Neural progenitor cell (in vitro differentiated cells): Measurements from ENCODE around the gene JAK3. TPM values are rescaled to one million over a fixed set of nuclear protein-coding genes. Genes with fewer than 3 reads are reported as not detected.

ENCODE experiments used
- DNase-seq: peaks from one replicate; pipeline ENCODE4 v3.0.0-alpha.2; 2016; ENCODE audit warnings: low spot score
- H2AFZ ChIP-seq: fragments of 200-600 bp; sonication (generic); replicated peaks from 2 replicates; pipeline ENCODE4 v1.6.1; 2016; ENCODE audit warnings: antibody characterized with exemption
- H3F3A ChIP-seq: fragments of 200-600 bp; sonication (generic); 2 replicates; pipeline ENCODE4 v1.6.1; 2016; ENCODE audit warnings: antibody characterized with exemption, low read depth
- H3K27ac ChIP-seq: fragments of 200-600 bp; sonication (generic); 2 replicates; pipeline ENCODE4 v1.5.1; 2016; ENCODE audit warnings: mild to moderate bottlenecking
- H3K27me3 ChIP-seq: fragments of 200-600 bp; sonication (generic); 2 replicates; pipeline ENCODE4 v1.6.1; 2016; ENCODE audit warnings: mild to moderate bottlenecking, moderate library complexity
- H3K36me3 ChIP-seq: fragments of 200-600 bp; sonication (generic); 2 replicates; pipeline ENCODE4 v1.5.1; 2016
- H3K4me1 ChIP-seq: fragments of 200-600 bp; sonication (generic); 2 replicates; pipeline ENCODE4 v1.6.1; 2016; ENCODE audit warnings: mixed run types
- H3K4me2 ChIP-seq: fragments of 200-600 bp; sonication (generic); 2 replicates; pipeline ENCODE4 v1.6.1; 2016
- H3K4me3 ChIP-seq: fragments of 200-600 bp; sonication (generic); 2 replicates; pipeline ENCODE4 v1.5.1; 2016
- H3K79me2 ChIP-seq: fragments of 200-600 bp; sonication (generic); 2 replicates; pipeline ENCODE4 v1.6.1; 2016; ENCODE audit warnings: low read depth
- H3K9ac ChIP-seq: fragments of 200-600 bp; sonication (generic); 2 replicates; pipeline ENCODE4 v1.6.1; 2016
- H3K9me3 ChIP-seq: fragments of 200-600 bp; sonication (generic); 2 replicates; pipeline ENCODE4 v1.5.1; 2016; ENCODE audit warnings: low read depth
- H4K20me1 ChIP-seq: fragments of 200-600 bp; sonication (generic); 2 replicates; pipeline ENCODE4 v1.6.1; 2016; ENCODE audit warnings: low read depth
- H3K27ac Mint-ChIP-seq: 3 replicates; pipeline ENCODE4 v1.8.0; 2021; ENCODE audit warnings: mixed read lengths
- H3K27me3 Mint-ChIP-seq: 2 replicates; pipeline ENCODE4 v1.8.0; 2022; ENCODE audit warnings: low read depth, mild to moderate bottlenecking, inconsistent platforms, moderate library complexity, mixed read lengths; ENCODE audit not compliant: insufficient read depth
- H3K36me3 Mint-ChIP-seq: 3 replicates; pipeline ENCODE4 v1.8.0; 2021; ENCODE audit warnings: mixed read lengths
- H3K4me1 Mint-ChIP-seq: 3 replicates; pipeline ENCODE4 v1.8.0; 2021; ENCODE audit warnings: mixed read lengths
- H3K4me3 Mint-ChIP-seq: 3 replicates; pipeline ENCODE4 v1.8.0; 2021; ENCODE audit warnings: mild to moderate bottlenecking, moderate library complexity, mixed read lengths
- H3K9me3 Mint-ChIP-seq: 3 replicates; pipeline ENCODE4 v1.8.0; 2020; ENCODE audit warnings: mixed read lengths
- CTCF ChIP-seq: fragments of 200-600 bp; sonication (generic); IDR thresholded peaks from 2 replicates; pipeline ENCODE4 v1.5.1; 2017; ENCODE audit warnings: antibody characterized with exemption, mild to moderate bottlenecking
- EZH2 ChIP-seq: fragments of 200-600 bp; sonication (generic); IDR thresholded peaks from 2 replicates; pipeline ENCODE4 v1.6.1; 2017; ENCODE audit warnings: antibody characterized with exemption, mild to moderate bottlenecking, moderate library complexity
- EZH2phosphoT487 ChIP-seq: fragments of 200-600 bp; sonication (generic); IDR thresholded peaks from 2 replicates; pipeline ENCODE4 v1.6.1; 2017; ENCODE audit warnings: antibody characterized with exemption
- total RNA-seq: library from RNA; depleted of rRNA; stranded (reverse); fragments of >200 nt; gene quantifications from 2 replicates; pipeline ENCODE4 v1.2.3, GENCODE V29; 2015; ENCODE audit warnings: low replicate concordance

Gene JAK3
- total RNA-seq, 1 donor from 2014 or later: 3.4 TPM

GRCh38 chr19:17863520-17864182, 15.9 kb upstream of the JAK3 start:
- Mint-ChIP-seq H3K36me3 (peaks cover 32% of the 10 kb centered on the region), H3K9me3 (no peaks in the 10 kb centered on the region), H3K27me3 (peaks cover 16% of the 10 kb centered on the region), H3K27ac (no peak overlapping the region), H3K4me1 (peaks cover 25% of the 10 kb centered on the region), H3K4me3 (no peak overlapping the region)
- Histone ChIP-seq H3K79me2 (peaks cover 32% of the 10 kb centered on the region), H3K4me2 (no peak overlapping the region), H3K4me1 (peaks cover 7% of the 10 kb centered on the region), H2AFZ (no peak overlapping the region), H3K27ac (no peak overlapping the region), H3K4me3 (no peak overlapping the region), H3K27me3 (peaks cover 4% of the 10 kb centered on the region), H3K36me3 (peaks cover 4% of the 10 kb centered on the region), H3K9ac (no peak overlapping the region), H3F3A (peaks cover 61% of the 10 kb centered on the region), H3K9me3 (no peaks in the 10 kb centered on the region), H4K20me1 (peaks cover 52% of the 10 kb centered on the region)
- no peak for TF ChIP-seq EZH2
- TF ChIP-seq EZH2phosphoT487: no peak
- no peak for TF ChIP-seq CTCF
- no peak for DNase-seq

- DNase-seq: no peak
- H3K4me1 Mint-ChIP-seq: peaks cover 25% of the 10 kb centered on the region
- no peak for TF ChIP-seq EZH2phosphoT487
- no peak for TF ChIP-seq EZH2
- TF ChIP-seq CTCF: no peak
- Histone ChIP-seq H3K4me2 (no peak overlapping the region), H3F3A (peaks cover 61% of the 10 kb centered on the region), H3K27me3 (no peaks in the 10 kb centered on the region), H2AFZ (no peak overlapping the region), H4K20me1 (peaks cover 52% of the 10 kb centered on the region), H3K79me2 (peaks cover 32% of the 10 kb centered on the region), H3K27ac (no peak overlapping the region), H3K4me3 (no peak overlapping the region), H3K4me1 (peaks cover 7% of the 10 kb centered on the region), H3K9ac (no peak overlapping the region), H3K9me3 (no peaks in the 10 kb centered on the region), H3K36me3 (peaks cover 4% of the 10 kb centered on the region)
- peaks cover 32% of the 10 kb centered on the region for H3K36me3 Mint-ChIP-seq
- no peaks in the 10 kb centered on the region for H3K9me3 Mint-ChIP-seq
- peaks cover 16% of the 10 kb centered on the region for H3K27me3 Mint-ChIP-seq
- H3K27ac Mint-ChIP-seq: no peak overlapping the region
- peak overlapping the region; percentile 62 for H3K4me3 Mint-ChIP-seq
These were observed 15.1 kb upstream of the JAK3 start for GRCh38 chr19:17862711-17863519.

- H3K9me3 Mint-ChIP-seq: no peaks in the 10 kb centered on the region
- DNase-seq: no peak
- peaks cover 32% of the 10 kb centered on the region for H3K36me3 Mint-ChIP-seq
- peaks cover 25% of the 10 kb centered on the region for H3K4me1 Mint-ChIP-seq
- peak overlapping the region; percentile 100 for H3K4me3 Mint-ChIP-seq
- Histone ChIP-seq H3K27me3 (no peaks in the 10 kb centered on the region), H3K4me2 (peak overlapping the region; percentile 100), H3K9me3 (no peaks in the 10 kb centered on the region), H3K79me2 (peaks cover 32% of the 10 kb centered on the region), H3K4me1 (peaks cover 7% of the 10 kb centered on the region), H3K4me3 (peak overlapping the region; percentile 94), H3F3A (peaks cover 58% of the 10 kb centered on the region), H3K27ac (no peak overlapping the region), H2AFZ (no peak overlapping the region), H4K20me1 (peaks cover 52% of the 10 kb centered on the region), H3K9ac (no peak overlapping the region), H3K36me3 (peaks cover 4% of the 10 kb centered on the region)
- TF ChIP-seq CTCF (no peak), EZH2phosphoT487 (no peak)
- no peak overlapping the region for H3K27ac Mint-ChIP-seq
- H3K27me3 Mint-ChIP-seq: peaks cover 20% of the 10 kb centered on the region
These were observed 14.0 kb upstream of the JAK3 start for GRCh38 chr19:17861542-17862402.
